Subcutaneous abdominal adipose tissue (tissue), 5 donors: ENCODE results near the gene PPP1R14C.

Source experiments
- H3K27ac ChIP-seq: one replicate; pipeline ENCODE4 v1.7.0; 2013; ENCODE audit warnings: low read depth, mild to moderate bottlenecking, inconsistent platforms, low read length, moderate library complexity
- H3K27me3 ChIP-seq, 5 donors: one replicate each; pipeline ENCODE4 v1.7.0; 2013; ENCODE audit warnings: low read length in 5 of 5, inconsistent platforms in 1 of 5; ENCODE audit not compliant: control insufficient read depth in 5 of 5, insufficient read depth in 4 of 5
- H3K36me3 ChIP-seq, 5 donors: one replicate each; pipeline ENCODE4 v1.7.0; 2013; ENCODE audit warnings: low read length in 5 of 5; ENCODE audit not compliant: control insufficient read depth in 5 of 5, insufficient read depth in 5 of 5
- H3K4me1 ChIP-seq, 5 donors: one replicate each; pipeline ENCODE4 v1.7.0; 2013; ENCODE audit warnings: low read length in 5 of 5, mild to moderate bottlenecking in 3 of 5, moderate library complexity in 1 of 5; ENCODE audit not compliant: control insufficient read depth in 5 of 5, insufficient read depth in 5 of 5
- H3K4me3 ChIP-seq, 5 donors: one replicate each; pipeline ENCODE4 v1.7.0; 2013; ENCODE audit warnings: low read length in 5 of 5, low read depth in 1 of 5
- H3K9ac ChIP-seq, 5 donors: one replicate each; pipeline ENCODE4 v1.7.0; 2013; ENCODE audit warnings: low read length in 5 of 5, mild to moderate bottlenecking in 4 of 5, moderate library complexity in 3 of 5
- H3K9me3 ChIP-seq, 5 donors: one replicate each; pipeline ENCODE4 v1.7.0; 2013; ENCODE audit warnings: low read length in 5 of 5; ENCODE audit not compliant: control insufficient read depth in 5 of 5
- donor health status: healthy.
- donor health status: healthy.
- donor health status: healthy.
- donor health status: healthy.
- donor health status: healthy.

The PPP1R14C gene

GRCh38 chr6:150163970-150164369 lies 21.1 kb downstream of the PPP1R14C start:
- no peak overlapping the region for H3K4me3 ChIP-seq
- no peak overlapping the region for H3K9ac ChIP-seq
- no peaks in the 10 kb centered on the region for H3K9me3 ChIP-seq
- no peaks in the 10 kb centered on the region for H3K4me1 ChIP-seq
- H3K36me3 ChIP-seq, result no peaks in the 10 kb centered on the region
- H3K27ac ChIP-seq, result no peak overlapping the region
- no peaks in the 10 kb centered on the region for H3K27me3 ChIP-seq

GRCh38 chr6:150165020-150165702 lies 22.3 kb downstream of the PPP1R14C start:
- no peaks in the 10 kb centered on the region for H3K27me3 ChIP-seq
- H3K36me3 ChIP-seq, result no peaks in the 10 kb centered on the region
- no peaks in the 10 kb centered on the region for H3K9me3 ChIP-seq
- H3K27ac ChIP-seq, result no peak overlapping the region
- H3K9ac ChIP-seq, result no peak overlapping the region
- H3K4me1 ChIP-seq, result no peaks in the 10 kb centered on the region
- no peak overlapping the region for H3K4me3 ChIP-seq

- Histone ChIP-seq H3K4me1 (no peaks in the 10 kb centered on the region), H3K27ac (no peak overlapping the region), H3K4me3 (no peak overlapping the region), H3K36me3 (no peaks in the 10 kb centered on the region), H3K27me3 (no peaks in the 10 kb centered on the region), H3K9me3 (no peaks in the 10 kb centered on the region), H3K9ac (no peak overlapping the region)
Observed at GRCh38 chr6:150167479-150167873, 24.6 kb downstream of the PPP1R14C start.

- H3K27me3 ChIP-seq, result no peaks in the 10 kb centered on the region
- H3K4me1 ChIP-seq, result no peaks in the 10 kb centered on the region
- H3K36me3 ChIP-seq, result no peaks in the 10 kb centered on the region
- no peak overlapping the region for H3K4me3 ChIP-seq
- H3K9ac ChIP-seq, result no peak overlapping the region
- H3K9me3 ChIP-seq, result no peaks in the 10 kb centered on the region
- no peak overlapping the region for H3K27ac ChIP-seq
Observed at GRCh38 chr6:150169181-150169580, 26.3 kb downstream of the PPP1R14C start.

DNA sequence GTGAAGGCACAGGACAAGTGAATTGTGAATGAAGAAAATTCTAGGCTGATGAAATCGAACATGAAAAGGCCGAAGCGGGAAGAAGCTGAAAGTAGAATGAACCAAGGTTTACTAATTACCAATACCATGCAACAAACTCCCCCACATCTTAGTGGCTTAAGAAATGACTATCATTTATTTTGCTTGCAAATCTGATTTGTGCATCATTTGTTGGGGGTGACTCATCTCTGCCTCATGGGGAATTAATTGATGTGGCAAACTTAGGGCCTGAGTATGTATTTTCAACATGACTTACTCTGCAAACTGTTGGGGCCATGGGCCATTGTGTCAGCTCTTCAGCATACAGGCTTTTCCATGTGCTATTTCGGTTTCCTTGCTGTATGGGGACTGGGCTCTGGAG lies 26.8 kb downstream of the PPP1R14C start:
- no peaks in the 10 kb centered on the region for H3K36me3 ChIP-seq

GRCh38 chr6:150172929-150173328 lies 30.1 kb downstream of the PPP1R14C start:
- Histone ChIP-seq H3K27ac (no peak overlapping the region), H3K9me3 (no peaks in the 10 kb centered on the region), H3K36me3 (no peaks in the 10 kb centered on the region), H3K9ac (no peak overlapping the region), H3K4me3 (no peak overlapping the region), H3K27me3 (no peaks in the 10 kb centered on the region), H3K4me1 (peaks cover 0 to 9% (median 0%) of the 10 kb centered on the region in 5 donors)

More for the DNA sequence above, 26.8 kb downstream of the PPP1R14C start:
- Histone ChIP-seq H3K9me3 (no peaks in the 10 kb centered on the region), H3K4me3 (no peak overlapping the region), H3K27me3 (no peaks in the 10 kb centered on the region), H3K27ac (no peak overlapping the region), H3K4me1 (no peaks in the 10 kb centered on the region), H3K9ac (no peak overlapping the region)

DNA sequence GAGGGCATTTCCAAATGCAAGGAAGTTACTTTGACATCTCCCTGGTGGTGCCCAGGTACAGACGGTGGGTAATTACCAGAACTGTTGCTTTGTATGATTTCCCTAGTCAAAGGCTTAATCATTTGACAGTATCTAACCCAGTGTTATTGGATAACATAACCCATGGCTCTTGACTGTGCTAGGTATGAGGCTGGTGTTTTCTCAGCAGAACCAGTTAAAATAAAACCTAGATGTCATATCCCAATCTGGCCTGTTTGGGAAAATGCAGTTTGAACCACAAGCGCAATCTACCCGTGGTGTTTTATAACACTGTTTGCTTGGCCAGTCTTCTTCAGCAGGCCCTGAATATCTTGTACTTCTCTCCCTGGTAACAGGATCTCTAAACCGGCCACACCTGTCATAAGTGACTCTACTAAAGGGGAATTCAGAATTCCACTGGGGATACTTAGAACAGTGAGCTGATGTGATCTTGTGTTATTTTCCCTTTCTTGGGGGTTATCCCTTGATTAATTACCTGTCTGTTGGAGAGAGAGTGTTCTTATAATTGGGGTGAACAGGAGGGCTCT lies 32.8 kb downstream of the PPP1R14C start:
- H3K4me1 ChIP-seq, result peaks cover 0 to 9% (median 0%) of the 10 kb centered on the region in 5 donors
- H3K9me3 ChIP-seq, result no peaks in the 10 kb centered on the region
- no peak overlapping the region for H3K9ac ChIP-seq
- peaks cover 0 to 3% (median 0%) of the 10 kb centered on the region in 5 donors for H3K27me3 ChIP-seq
- H3K4me3 ChIP-seq, result no peak overlapping the region
- H3K27ac ChIP-seq, result no peak overlapping the region
- H3K36me3 ChIP-seq, result no peaks in the 10 kb centered on the region

GRCh38 chr6:150176152-150176551 lies 33.3 kb downstream of the PPP1R14C start:
- Histone ChIP-seq H3K4me3 (no peak overlapping the region), H3K9me3 (no peaks in the 10 kb centered on the region), H3K4me1 (peaks cover 0 to 9% (median 0%) of the 10 kb centered on the region in 5 donors), H3K27ac (no peak overlapping the region), H3K36me3 (no peaks in the 10 kb centered on the region), H3K27me3 (peaks cover 0 to 3% (median 0%) of the 10 kb centered on the region in 5 donors), H3K9ac (no peak overlapping the region)

DNA sequence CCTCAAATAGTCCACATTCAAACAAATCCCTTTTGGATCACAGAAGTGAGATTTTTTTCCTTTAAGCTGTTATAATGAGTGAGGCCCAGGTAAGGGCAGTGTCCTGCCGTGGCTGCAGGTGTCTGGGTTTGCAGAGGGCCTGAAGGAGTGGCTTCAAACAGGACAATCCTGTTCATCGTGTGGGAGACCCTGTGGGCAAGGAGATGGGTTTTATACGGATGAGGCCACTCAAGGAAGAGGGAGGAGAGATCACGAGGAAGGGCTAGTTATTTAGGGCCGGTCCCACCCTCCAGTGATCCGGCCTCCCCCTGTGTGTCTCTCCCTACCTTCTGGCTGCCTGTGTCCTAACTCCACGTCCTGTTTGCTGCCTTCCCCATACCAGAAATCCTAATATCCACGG lies 33.8 kb downstream of the PPP1R14C start:
- H3K27me3 ChIP-seq, result peaks cover 0 to 3% (median 0%) of the 10 kb centered on the region in 5 donors
- no peak overlapping the region for H3K27ac ChIP-seq
- H3K4me1 ChIP-seq, result peaks cover 0 to 9% (median 0%) of the 10 kb centered on the region in 5 donors
- no peak overlapping the region for H3K4me3 ChIP-seq
- no peaks in the 10 kb centered on the region for H3K9me3 ChIP-seq
- no peak overlapping the region for H3K9ac ChIP-seq
- no peaks in the 10 kb centered on the region for H3K36me3 ChIP-seq

- Histone ChIP-seq H3K9me3 (no peaks in the 10 kb centered on the region), H3K27me3 (peaks cover 0 to 3% (median 0%) of the 10 kb centered on the region in 5 donors), H3K36me3 (no peaks in the 10 kb centered on the region), H3K4me3 (no peak overlapping the region), H3K9ac (no peak overlapping the region), H3K4me1 (peaks cover 0 to 9% (median 0%) of the 10 kb centered on the region in 5 donors), H3K27ac (no peak overlapping the region)
Observed at GRCh38 chr6:150177259-150177951, 34.6 kb downstream of the PPP1R14C start.
